ENCODE data around the gene MCC. TPM values are rescaled to one million over a fixed set of nuclear protein-coding genes. Genes with fewer than 3 reads are reported as not detected.

MCC gene
- total and polyA plus RNA-seq, 7 donors: 1.4 to 13.8 (median 4.4) TPM

DNA sequence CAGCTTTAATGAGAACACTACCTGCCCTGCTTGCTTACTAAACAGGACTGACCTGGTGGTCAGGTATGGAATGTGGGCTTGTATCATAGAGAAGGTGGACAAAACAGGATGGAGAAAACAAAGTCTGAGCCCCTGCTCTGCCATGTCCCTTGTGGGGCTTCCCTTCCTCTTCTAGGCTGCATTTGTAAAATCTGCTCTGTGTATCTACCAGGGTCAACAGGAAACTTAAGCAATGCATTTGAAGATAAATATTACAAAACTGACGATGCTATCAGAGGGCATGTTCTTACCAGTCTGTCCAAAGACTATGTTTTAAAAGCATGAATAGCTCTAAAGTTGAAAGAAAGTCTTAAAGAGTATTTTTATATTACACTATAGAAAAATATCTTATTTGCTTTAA lies 282.9 kb downstream of the MCC start:
- peaks cover 11% of the 10 kb centered on the region for H3K4me1 ChIP-seq

DNA sequence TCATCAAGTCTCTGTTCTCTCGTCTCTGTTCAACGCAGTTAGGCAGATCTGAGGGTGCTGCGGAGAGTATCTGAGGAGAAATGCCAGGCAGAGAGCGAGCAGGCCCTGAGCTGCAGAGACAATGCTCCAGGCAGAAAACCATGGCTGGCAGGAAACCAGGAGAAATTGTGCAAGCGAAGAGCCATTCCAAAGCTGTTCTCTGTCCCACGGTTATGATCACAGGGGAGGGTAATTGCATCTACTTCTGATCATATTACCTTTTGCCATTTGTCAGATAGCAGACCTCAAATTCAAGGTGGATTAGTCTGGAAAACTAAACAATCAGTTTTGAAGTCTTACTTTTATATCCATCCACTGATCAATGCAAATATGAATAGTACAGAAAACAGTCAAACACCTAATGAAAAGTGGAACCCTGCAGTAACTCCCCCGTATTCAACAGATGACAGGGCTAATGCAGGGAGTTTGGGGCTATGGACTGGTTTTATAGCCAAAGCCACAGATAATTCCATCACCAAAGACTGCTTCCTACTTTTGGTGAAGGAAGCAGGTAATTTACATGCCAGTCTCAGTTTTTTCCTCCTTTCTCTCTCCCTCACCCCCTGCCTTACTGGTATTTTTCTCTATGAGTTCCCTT lies 283.6 kb downstream of the MCC start:
- H3K27ac ChIP-seq: no peak overlapping the region
- peak; percentile 66 to 79 for DNase-seq
- TF ChIP-seq, protein P1, sequence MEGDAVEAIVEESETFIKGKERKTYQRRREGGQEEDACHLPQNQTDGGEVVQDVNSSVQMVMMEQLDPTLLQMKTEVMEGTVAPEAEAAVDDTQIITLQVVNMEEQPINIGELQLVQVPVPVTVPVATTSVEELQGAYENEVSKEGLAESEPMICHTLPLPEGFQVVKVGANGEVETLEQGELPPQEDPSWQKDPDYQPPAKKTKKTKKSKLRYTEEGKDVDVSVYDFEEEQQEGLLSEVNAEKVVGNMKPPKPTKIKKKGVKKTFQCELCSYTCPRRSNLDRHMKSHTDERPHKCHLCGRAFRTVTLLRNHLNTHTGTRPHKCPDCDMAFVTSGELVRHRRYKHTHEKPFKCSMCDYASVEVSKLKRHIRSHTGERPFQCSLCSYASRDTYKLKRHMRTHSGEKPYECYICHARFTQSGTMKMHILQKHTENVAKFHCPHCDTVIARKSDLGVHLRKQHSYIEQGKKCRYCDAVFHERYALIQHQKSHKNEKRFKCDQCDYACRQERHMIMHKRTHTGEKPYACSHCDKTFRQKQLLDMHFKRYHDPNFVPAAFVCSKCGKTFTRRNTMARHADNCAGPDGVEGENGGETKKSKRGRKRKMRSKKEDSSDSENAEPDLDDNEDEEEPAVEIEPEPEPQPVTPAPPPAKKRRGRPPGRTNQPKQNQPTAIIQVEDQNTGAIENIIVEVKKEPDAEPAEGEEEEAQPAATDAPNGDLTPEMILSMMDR (IDR thresholded peaks at IDR 0.05): no peak
- H3K4me3 ChIP-seq: peak overlapping the region; percentile 24
- intact Hi-C loops (cut with DNase I): loop anchor here in 1 of 2 donors (5.0 to 10.0 kb wide), 2 partner anchors 88 to 310 kb away; partner anchors contain the start of gene YTHDC2
- no peaks in the 10 kb centered on the region for H3K36me3 ChIP-seq (ENCODE audit: insufficient read depth in 1 of 2, low read depth in 1 of 2)
- H3K27me3 ChIP-seq (ENCODE audit: insufficient read depth in 3 of 3, low read length in 2 of 3): no peaks in the 10 kb centered on the region
- peak; percentile 72 to 84 (median 82) for ATAC-seq
- 31 to 51% (median 35%) methylated on average over 7 of the region's 7 CpGs for WGBS, 3 donors
- peaks cover 17% of the 10 kb centered on the region for H3K4me1 ChIP-seq
- H3K9me3 ChIP-seq: no peaks in the 10 kb centered on the region

More for the DNA sequence above, 282.9 kb downstream of the MCC start:
- TF ChIP-seq, protein P1 (IDR thresholded peaks at IDR 0.05): no peak
- no peaks in the 10 kb centered on the region for H3K36me3 ChIP-seq (ENCODE audit: insufficient read depth in 1 of 2, low read depth in 1 of 2)
- H3K27ac ChIP-seq: no peak overlapping the region
- intact Hi-C loops (cut with DNase I): loop anchor here in 1 of 2 donors (10.0 kb wide), 1 partner anchor 309 kb away; the partner anchor contains the start of gene YTHDC2
- 68 to 82% (median 72%) methylated on average over 1 of the region's 1 CpG for WGBS, 3 donors
- no peak for DNase-seq
- H3K27me3 ChIP-seq (ENCODE audit: insufficient read depth in 3 of 3, low read length in 2 of 3): no peaks in the 10 kb centered on the region
- ATAC-seq: no peak
- H3K9me3 ChIP-seq: no peaks in the 10 kb centered on the region
- H3K4me3 ChIP-seq: no peak overlapping the region

DNA sequence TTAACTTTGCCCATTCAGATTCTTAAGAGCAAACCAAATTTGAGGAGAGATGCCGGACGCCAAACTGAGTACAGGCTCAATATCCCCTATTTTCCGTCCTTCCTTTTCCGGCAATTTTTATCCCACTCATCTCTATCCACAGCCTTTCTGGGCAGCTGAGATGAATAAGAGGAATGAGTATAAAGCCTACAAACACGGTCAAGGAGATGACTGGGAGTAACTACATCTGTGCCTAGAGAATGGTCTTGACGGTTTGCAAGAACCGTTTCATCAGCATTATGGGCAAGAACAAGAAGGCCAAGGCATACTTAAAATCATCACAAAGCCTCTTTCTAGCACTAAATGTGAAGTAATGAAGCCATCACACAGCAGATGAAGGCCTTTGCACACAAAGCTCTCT lies 284.3 kb downstream of the MCC start:
- Histone ChIP-seq H3K27ac (no peak overlapping the region), H3K4me1 (peaks cover 19% of the 10 kb centered on the region), H3K4me3 (peak overlapping the region; percentile 24), H3K9me3 (no peaks in the 10 kb centered on the region), H3K36me3 (ENCODE audit: insufficient read depth in 1 of 2, low read depth in 1 of 2) (no peaks in the 10 kb centered on the region), H3K27me3 (ENCODE audit: insufficient read depth in 3 of 3, low read length in 2 of 3) (no peaks in the 10 kb centered on the region)
- WGBS, 3 donors: 72 to 87% (median 76%) methylated on average over 7 of the region's 7 CpGs
- TF ChIP-seq, protein P1 (IDR thresholded peaks at IDR 0.05): no peak
- no peak for DNase-seq
- intact Hi-C loops (cut with DNase I): loop anchor here in 1 of 2 donors (5.0 to 10.0 kb wide), 2 partner anchors 88 to 311 kb away; partner anchors contain the start of gene YTHDC2
- ATAC-seq: no peak

DNA sequence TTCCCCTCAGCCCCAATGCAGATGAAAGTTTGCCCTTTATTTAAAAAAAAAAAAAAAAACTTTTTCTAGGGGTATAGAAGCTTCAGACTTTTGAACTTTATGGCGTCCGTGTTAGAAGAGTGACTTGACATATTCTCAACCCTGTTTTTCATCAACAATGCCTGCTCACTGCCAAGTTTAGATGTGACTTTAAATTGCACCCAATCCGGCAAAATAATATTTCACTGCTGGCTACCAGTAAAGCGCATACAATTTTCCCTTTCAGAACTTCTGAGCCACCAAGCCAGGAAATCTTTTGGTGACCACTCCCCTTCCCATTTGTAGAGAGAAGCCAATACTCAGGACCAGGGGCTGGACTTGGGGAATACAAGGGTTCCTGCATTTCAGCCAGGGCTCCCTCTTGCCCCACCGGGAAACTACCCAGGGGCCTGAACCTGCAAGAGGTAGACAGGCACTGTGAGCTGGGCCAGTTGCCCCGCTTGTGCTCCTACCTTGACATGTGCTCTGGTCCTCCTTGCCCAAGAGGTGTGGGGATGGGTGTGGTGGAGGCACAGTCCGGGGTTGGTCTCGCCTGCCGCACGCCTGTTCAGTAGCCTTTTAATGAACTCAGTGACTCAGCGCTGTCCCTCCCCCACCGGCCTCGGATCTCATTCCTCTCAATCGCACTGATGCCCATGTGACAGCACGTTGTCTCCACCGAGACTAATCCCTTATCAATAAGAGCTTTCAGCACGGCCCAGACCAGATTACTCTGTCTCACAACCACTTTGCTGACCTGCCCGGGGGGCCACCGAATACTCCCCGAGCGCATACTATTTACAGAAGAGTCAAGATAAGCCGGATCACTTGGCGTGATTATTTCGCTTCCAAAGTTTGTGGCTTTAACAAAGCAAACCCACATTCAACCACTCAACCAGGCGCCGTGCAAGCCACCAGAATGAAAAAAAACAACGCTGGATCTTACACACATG lies 285.2 kb downstream of the MCC start:
- TF ChIP-seq, protein P1 (IDR thresholded peaks at IDR 0.05): no peak
- peaks cover 19% of the 10 kb centered on the region for H3K4me1 ChIP-seq
- WGBS, 3 donors: 64 to 80% (median 74%) methylated on average over 27 of the region's 27 CpGs
- H3K9me3 ChIP-seq: no peaks in the 10 kb centered on the region
- H3K27me3 ChIP-seq (ENCODE audit: insufficient read depth in 3 of 3, low read length in 2 of 3): no peaks in the 10 kb centered on the region
- H3K36me3 ChIP-seq (ENCODE audit: insufficient read depth in 1 of 2, low read depth in 1 of 2): no peaks in the 10 kb centered on the region
- ATAC-seq (peak; percentile 79 to 89 (median 86)), DNase-seq (peak; percentile 53 to 83)
- H3K27ac ChIP-seq: peak overlapping the region; percentile 57
- intact Hi-C loops (cut with DNase I): loop anchor here in 1 of 2 donors (5.0 to 10.0 kb wide), 2 partner anchors 89 to 312 kb away; partner anchors contain the start of gene YTHDC2
- peak overlapping the region; percentile 31 for H3K4me3 ChIP-seq

Data from psoas muscle (tissue), 8 donors.